GM23248 (cell line): Measurements from ENCODE around the gene SH3RF2. TPM values are rescaled to one million over a fixed set of nuclear protein-coding genes. Genes with fewer than 3 reads are reported as not detected.

Source experiments
- DNase-seq: peaks from one replicate; pipeline ENCODE4 v3.0.0-alpha.2; 2015
- H2AFZ ChIP-seq: fragments of 200-600 bp; sonication (generic); 2 replicates; pipeline ENCODE4 v1.6.1; 2016; ENCODE audit warnings: antibody characterized with exemption
- H3F3A ChIP-seq: fragments of 200-600 bp; sonication (generic); 2 replicates; pipeline ENCODE4 v1.6.1; 2016; ENCODE audit warnings: mild to moderate bottlenecking, antibody characterized with exemption, mixed run types; ENCODE audit not compliant: insufficient read depth
- H3K27ac ChIP-seq: fragments of 200-600 bp; sonication (generic); 2 replicates; pipeline ENCODE4 v1.5.1; 2016; ENCODE audit warnings: mild to moderate bottlenecking
- H3K27me3 ChIP-seq: fragments of 200-600 bp; sonication (generic); replicated peaks from 2 replicates; pipeline ENCODE4 v1.6.1; 2016; ENCODE audit warnings: mild to moderate bottlenecking; ENCODE audit not compliant: insufficient read depth
- H3K36me3 ChIP-seq: fragments of 200-600 bp; sonication (generic); 2 replicates; pipeline ENCODE4 v1.6.1; 2016; ENCODE audit warnings: low read depth, mild to moderate bottlenecking
- H3K4me1 ChIP-seq: fragments of 200-600 bp; sonication (generic); 2 replicates; pipeline ENCODE4 v1.6.1; 2016; ENCODE audit warnings: mild to moderate bottlenecking; ENCODE audit not compliant: insufficient read depth
- H3K4me2 ChIP-seq: fragments of 200-600 bp; sonication (generic); one replicate; pipeline ENCODE4 v1.6.1; 2016; ENCODE audit warnings: mild to moderate bottlenecking; ENCODE audit not compliant: unreplicated experiment
- H3K4me3 ChIP-seq: fragments of 200-600 bp; sonication (generic); 2 replicates; pipeline ENCODE4 v1.5.1; 2016; ENCODE audit warnings: mild to moderate bottlenecking
- H3K79me2 ChIP-seq: fragments of 200-600 bp; sonication (generic); 2 replicates; pipeline ENCODE4 v1.6.1; 2016; ENCODE audit warnings: mild to moderate bottlenecking; ENCODE audit not compliant: insufficient read depth
- H3K9ac ChIP-seq: fragments of 200-600 bp; sonication (generic); 2 replicates; pipeline ENCODE4 v1.6.1; 2016; ENCODE audit warnings: mild to moderate bottlenecking
- H3K9me2 ChIP-seq: fragments of 200-600 bp; sonication (generic); 2 replicates; pipeline ENCODE4 v1.6.1; 2016; ENCODE audit warnings: mixed run types, mild to moderate bottlenecking, moderate library complexity; ENCODE audit not compliant: insufficient read depth
- H3K9me3 ChIP-seq: fragments of 200-600 bp; sonication (generic); one replicate; pipeline ENCODE4 v1.6.1; 2017; ENCODE audit warnings: low read depth
- H4K20me1 ChIP-seq: fragments of 200-600 bp; sonication (generic); 2 replicates; pipeline ENCODE4 v1.6.0; 2016; ENCODE audit not compliant: insufficient read depth
- EZH2 ChIP-seq: fragments of 200-600 bp; sonication (generic); IDR thresholded peaks from 2 replicates; pipeline ENCODE4 v1.6.1; 2018; ENCODE audit warnings: antibody characterized with exemption, mild to moderate bottlenecking; ENCODE audit not compliant: insufficient read depth, poor library complexity, severe bottlenecking
- EZH2phosphoT487 ChIP-seq: fragments of 200-600 bp; sonication (generic); IDR thresholded peaks from 2 replicates; pipeline ENCODE4 v1.6.1; 2018; ENCODE audit warnings: antibody characterized with exemption, moderate library complexity, mild to moderate bottlenecking, low read depth; ENCODE audit not compliant: insufficient read depth
- WGBS, 2 experiments: methylation state at CpG; one replicate each; pipeline ENCODE4 v1.1.6; 2015 to 2017; ENCODE audit warnings: low lambda C conversion rate in 2 of 2, low coverage in 1 of 2; ENCODE audit errors: missing lambda C conversion rate in 2 of 2; 5-methylcytosine and 5-hydroxymethylcytosine counted together
- in situ Hi-C: fragments of 300-500 bp; cut with MboI; formaldehyde crosslinking; loops from 2 replicates; pipeline ENCODE4 v1.15.0; 2020
- polyA plus RNA-seq: library from polyadenylated mRNA; unstranded; fragments of >200 nt; fragmentation: Nextera tagmentation; extraction: Ambion mirVana; gene quantifications from 2 replicates; pipeline ENCODE4 v1.2.1, GENCODE V29; 2016
- total RNA-seq: library from RNA; depleted of rRNA; stranded (reverse); fragments of >200 nt; shearing (Covaris generic); gene quantifications from 2 replicates; pipeline ENCODE4 v1.2.3, GENCODE V29; 2014

SH3RF2 gene
- total and polyA plus RNA-seq, 2 experiments from 2014 or later = 0.21 TPM; not detected in 1

GRCh38 chr5:145983446-145983845 is 47.1 kb downstream of the SH3RF2 start:
- Histone ChIP-seq H3K9ac (no peak overlapping the region), H3K27ac (no peak overlapping the region), H3K4me1 (no peaks in the 10 kb centered on the region), H3K36me3 (no peaks in the 10 kb centered on the region), H3K9me3 (no peaks in the 10 kb centered on the region), H2AFZ (no peak overlapping the region), H3K9me2 (no peaks in the 10 kb centered on the region), H3K4me3 (no peak overlapping the region), H3F3A (no peaks in the 10 kb centered on the region), H4K20me1 (no peaks in the 10 kb centered on the region), H3K79me2 (no peaks in the 10 kb centered on the region), H3K27me3 (peaks cover 13% of the 10 kb centered on the region), H3K4me2 (no peak overlapping the region)
- 76% methylated on average over 2 of the region's 2 CpGs for WGBS, 2 experiments
- in situ Hi-C loops = no loop called here
- DNase-seq = no peak
- TF ChIP-seq EZH2 = no peak
- no peak for TF ChIP-seq EZH2phosphoT487

GRCh38 chr5:145984072-145984471 is 47.7 kb downstream of the SH3RF2 start:
- Histone ChIP-seq H3K36me3 (no peaks in the 10 kb centered on the region), H2AFZ (no peak overlapping the region), H3K4me3 (no peak overlapping the region), H3K9me3 (no peaks in the 10 kb centered on the region), H3F3A (no peaks in the 10 kb centered on the region), H3K27ac (no peak overlapping the region), H3K9ac (no peak overlapping the region), H3K4me2 (no peak overlapping the region), H4K20me1 (no peaks in the 10 kb centered on the region), H3K79me2 (no peaks in the 10 kb centered on the region), H3K9me2 (no peaks in the 10 kb centered on the region), H3K27me3 (peaks cover 20% of the 10 kb centered on the region), H3K4me1 (no peaks in the 10 kb centered on the region)
- in situ Hi-C loops = no loop called here
- TF ChIP-seq EZH2 = no peak
- no peak for TF ChIP-seq EZH2phosphoT487
- no peak for DNase-seq
- 10 to 17% methylated on average over 2 of the region's 2 CpGs for WGBS, 2 experiments

- no peaks in the 10 kb centered on the region for H3K4me1 ChIP-seq
- H3K4me2 ChIP-seq = no peak overlapping the region
- in situ Hi-C loops = no loop called here
- no peaks in the 10 kb centered on the region for H3K79me2 ChIP-seq
- WGBS, 2 experiments = 39 to 50% methylated on average over 1 of the region's 1 CpG
- H3K27me3 ChIP-seq = peaks cover 23% of the 10 kb centered on the region
- H4K20me1 ChIP-seq = no peaks in the 10 kb centered on the region
- no peaks in the 10 kb centered on the region for H3F3A ChIP-seq
- H2AFZ ChIP-seq = no peak overlapping the region
- H3K27ac ChIP-seq = no peak overlapping the region
- no peak overlapping the region for H3K4me3 ChIP-seq
- H3K9me2 ChIP-seq = no peaks in the 10 kb centered on the region
- DNase-seq = no peak
- H3K9ac ChIP-seq = no peak overlapping the region
- H3K9me3 ChIP-seq = no peaks in the 10 kb centered on the region
- TF ChIP-seq EZH2phosphoT487 (no peak), EZH2 (no peak)
- H3K36me3 ChIP-seq = no peaks in the 10 kb centered on the region
These were observed 51.5 kb downstream of the SH3RF2 start for GRCh38 chr5:145987856-145988255.

GRCh38 chr5:145988993-145989392 is 52.6 kb downstream of the SH3RF2 start:
- in situ Hi-C loops = no loop called here
- Histone ChIP-seq H3K9me3 (no peaks in the 10 kb centered on the region), H3K4me1 (no peaks in the 10 kb centered on the region), H3K79me2 (no peaks in the 10 kb centered on the region), H3K9ac (no peak overlapping the region), H3K9me2 (no peaks in the 10 kb centered on the region), H3K27me3 (peaks cover 23% of the 10 kb centered on the region), H3K4me3 (no peak overlapping the region), H3K36me3 (no peaks in the 10 kb centered on the region), H4K20me1 (no peaks in the 10 kb centered on the region), H3K4me2 (no peak overlapping the region), H2AFZ (no peak overlapping the region), H3K27ac (no peak overlapping the region), H3F3A (no peaks in the 10 kb centered on the region)
- no peak for DNase-seq
- TF ChIP-seq EZH2 = no peak
- no peak for TF ChIP-seq EZH2phosphoT487
- 29 to 35% methylated on average over 2 of the region's 2 CpGs for WGBS, 2 experiments

GRCh38 chr5:145989428-145989827 is 53.0 kb downstream of the SH3RF2 start:
- no peaks in the 10 kb centered on the region for H3K9me2 ChIP-seq
- H3K79me2 ChIP-seq = no peaks in the 10 kb centered on the region
- H4K20me1 ChIP-seq = no peaks in the 10 kb centered on the region
- no peaks in the 10 kb centered on the region for H3K9me3 ChIP-seq
- H3K27ac ChIP-seq = no peak overlapping the region
- H3K4me2 ChIP-seq = no peak overlapping the region
- no peak for TF ChIP-seq EZH2
- TF ChIP-seq EZH2phosphoT487 = no peak
- H3K36me3 ChIP-seq = no peaks in the 10 kb centered on the region
- no peaks in the 10 kb centered on the region for H3F3A ChIP-seq
- H3K4me3 ChIP-seq = no peak overlapping the region
- H3K4me1 ChIP-seq = no peaks in the 10 kb centered on the region
- in situ Hi-C loops = no loop called here
- no peak overlapping the region for H3K9ac ChIP-seq
- DNase-seq = no peak
- H3K27me3 ChIP-seq = peaks cover 23% of the 10 kb centered on the region
- no peak overlapping the region for H2AFZ ChIP-seq
- WGBS, 2 experiments = 69 to 76% methylated on average over 2 of the region's 2 CpGs
